PC-3 (cell line): ENCODE results near the gene ME2. TPM values are rescaled to one million over a fixed set of nuclear protein-coding genes. Genes with fewer than 3 reads are reported as not detected.

Source experiments
- ATAC-seq: fragments of 200-7000 bp; cut with Tn5 transposase; 2 replicates; pipeline ENCODE4 v1.9.1; 2020; ENCODE audit warnings: mild to moderate bottlenecking, moderate library complexity
- BruUV-seq: library from RNA; stranded (reverse); fragments of 400-500 nt; replicated peaks from 2 replicates; lab custom pipeline; 2021; lab: Mats Ljungman, UMichigan
- CTCF ChIA-PET: fragments of 300-600 bp; sonication (Branson Sonifier 250); formaldehyde crosslinking; loops from one replicate; lab custom pipeline; 2022; ENCODE audit warnings: antibody characterized with exemption; lab: Charles Lee
- POLR2A ChIA-PET: fragments of 300-600 bp; sonication (Branson Sonifier 250); formaldehyde crosslinking; loops from one replicate; lab custom pipeline; 2022; ENCODE audit warnings: antibody characterized with exemption; ENCODE audit not compliant: unreplicated experiment; lab: Charles Lee
- DNase-seq: peaks from one replicate; pipeline ENCODE4 v3.0.0-alpha.2; 2015
- H2AFZ ChIP-seq: fragments of 300-600 bp; sonication (generic); 2 replicates; pipeline ENCODE4 v1.6.0; 2016; ENCODE audit warnings: antibody characterized with exemption, low read length
- H3F3A ChIP-seq: fragments of 300-600 bp; sonication (generic); one replicate; pipeline ENCODE4 v1.6.0; 2017; ENCODE audit warnings: antibody characterized with exemption, low read length, control low read depth, mild to moderate bottlenecking; ENCODE audit not compliant: unreplicated experiment
- H3K27ac ChIP-seq: fragments of 300-600 bp; sonication (generic); 2 replicates; pipeline ENCODE4 v1.5.1; 2016; ENCODE audit warnings: mild to moderate bottlenecking, low read length
- H3K27me3 ChIP-seq: fragments of 300-600 bp; sonication (generic); 2 replicates; pipeline ENCODE4 v1.6.1; 2016; ENCODE audit warnings: low read length, mixed read lengths
- H3K36me3 ChIP-seq: fragments of 300-600 bp; sonication (generic); 2 replicates; pipeline ENCODE4 v1.6.1; 2016; ENCODE audit warnings: low read depth, mixed run types, low read length, mixed read lengths
- H3K4me1 ChIP-seq: fragments of 300-600 bp; sonication (generic); 2 replicates; pipeline ENCODE4 v1.5.1; 2016; ENCODE audit warnings: low read length; ENCODE audit not compliant: insufficient read depth
- H3K4me2 ChIP-seq: fragments of 300-600 bp; sonication (generic); 2 replicates; pipeline ENCODE4 v1.6.0; 2016; ENCODE audit warnings: low read length
- H3K4me3 ChIP-seq: fragments of 300-600 bp; sonication (generic); 2 replicates; pipeline ENCODE4 v1.5.1; 2016; ENCODE audit warnings: mild to moderate bottlenecking, low read length, mixed read lengths
- H3K79me2 ChIP-seq: fragments of 300-600 bp; sonication (generic); 2 replicates; pipeline ENCODE4 v1.6.1; 2017; ENCODE audit warnings: low read length, mixed read lengths
- H3K9ac ChIP-seq: fragments of 300-600 bp; sonication (generic); 2 replicates; pipeline ENCODE4 v1.6.0; 2016; ENCODE audit warnings: mild to moderate bottlenecking, low read length
- H3K9me2 ChIP-seq: fragments of 300-600 bp; sonication (generic); replicated peaks from 2 replicates; pipeline ENCODE4 v1.6.1; 2016; ENCODE audit warnings: mixed run types, low read length, mixed read lengths
- H3K9me3 ChIP-seq: fragments of 300-600 bp; sonication (generic); 2 replicates; pipeline ENCODE4 v1.6.1; 2016; ENCODE audit warnings: low read length, mixed read lengths
- H4K20me1 ChIP-seq: fragments of 300-600 bp; sonication (generic); 2 replicates; pipeline ENCODE4 v1.6.1; 2016; ENCODE audit warnings: low read length, mixed read lengths
- EZH2 ChIP-seq: fragments of 300-600 bp; sonication (generic); IDR thresholded peaks from one replicate; pipeline ENCODE4 v1.6.1; 2017; ENCODE audit warnings: antibody characterized with exemption, mild to moderate bottlenecking, low read length; ENCODE audit not compliant: unreplicated experiment
- EZH2phosphoT487 ChIP-seq: fragments of 300-600 bp; sonication (generic); IDR thresholded peaks from 2 replicates; pipeline ENCODE4 v1.6.1; 2018; ENCODE audit warnings: mild to moderate bottlenecking, antibody characterized with exemption, low read length, borderline replicate concordance
- intact Hi-C: fragments of 100-400 bp; cut with micrococcal nuclease; formaldehyde crosslinking; loops from 2 replicates; pipeline ENCODE4 v1.9.0; 2023
- total RNA-seq: library from RNA; depleted of rRNA; stranded (reverse); fragments of >200 nt; gene quantifications from 2 replicates; pipeline ENCODE4 v1.2.3, GENCODE V29; 2014
- TF ChIP-seq, protein P1 (sequence below): fragments of 300-600 bp; sonication (generic); conservative IDR thresholded peaks from 2 replicates; pipeline ENCODE4 v1.5.1; 2017; ENCODE audit warnings: antibody characterized with exemption, low read depth, mild to moderate bottlenecking, low read length

The ME2 gene
- total RNA-seq, 1 experiment from 2014 or later: 29.1 TPM

DNA sequence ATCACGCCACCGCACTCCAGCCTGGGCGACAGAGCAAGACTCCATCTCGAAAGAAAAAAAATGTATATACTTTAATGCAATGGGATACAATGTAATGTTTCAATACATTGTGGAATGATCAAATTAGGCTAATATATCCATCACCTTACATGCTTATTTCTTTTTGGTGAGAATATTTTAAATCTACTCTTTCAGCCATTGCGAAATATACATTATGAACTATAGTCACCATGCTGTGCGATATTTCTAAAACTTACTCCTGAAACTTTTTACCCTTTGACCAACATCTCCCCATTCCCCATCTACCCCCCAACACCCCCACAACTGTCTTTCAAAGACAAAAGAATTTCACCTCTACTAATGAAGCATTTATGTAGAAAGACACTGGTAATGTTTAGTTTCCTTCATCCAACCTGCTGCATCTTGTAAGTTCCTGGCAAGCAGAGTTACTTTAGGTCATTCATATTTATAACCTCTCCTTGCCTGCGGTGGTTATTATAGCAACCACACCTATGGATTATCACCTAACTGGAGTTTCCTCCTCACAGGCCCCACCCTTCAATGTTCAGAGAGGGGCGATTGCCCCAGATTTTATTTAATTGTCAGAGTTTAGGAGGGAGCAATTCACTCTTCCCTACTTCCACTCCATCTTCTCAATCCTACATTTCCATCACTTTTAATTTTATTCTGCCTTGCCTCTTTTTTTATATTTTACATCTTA, 1.2 kb upstream of the ME2 start:
- Histone ChIP-seq H3K4me3 (peak overlapping the region; percentile 75), H3K27ac (no peak overlapping the region)
- POLR2A ChIA-PET: no interaction called here

DNA sequence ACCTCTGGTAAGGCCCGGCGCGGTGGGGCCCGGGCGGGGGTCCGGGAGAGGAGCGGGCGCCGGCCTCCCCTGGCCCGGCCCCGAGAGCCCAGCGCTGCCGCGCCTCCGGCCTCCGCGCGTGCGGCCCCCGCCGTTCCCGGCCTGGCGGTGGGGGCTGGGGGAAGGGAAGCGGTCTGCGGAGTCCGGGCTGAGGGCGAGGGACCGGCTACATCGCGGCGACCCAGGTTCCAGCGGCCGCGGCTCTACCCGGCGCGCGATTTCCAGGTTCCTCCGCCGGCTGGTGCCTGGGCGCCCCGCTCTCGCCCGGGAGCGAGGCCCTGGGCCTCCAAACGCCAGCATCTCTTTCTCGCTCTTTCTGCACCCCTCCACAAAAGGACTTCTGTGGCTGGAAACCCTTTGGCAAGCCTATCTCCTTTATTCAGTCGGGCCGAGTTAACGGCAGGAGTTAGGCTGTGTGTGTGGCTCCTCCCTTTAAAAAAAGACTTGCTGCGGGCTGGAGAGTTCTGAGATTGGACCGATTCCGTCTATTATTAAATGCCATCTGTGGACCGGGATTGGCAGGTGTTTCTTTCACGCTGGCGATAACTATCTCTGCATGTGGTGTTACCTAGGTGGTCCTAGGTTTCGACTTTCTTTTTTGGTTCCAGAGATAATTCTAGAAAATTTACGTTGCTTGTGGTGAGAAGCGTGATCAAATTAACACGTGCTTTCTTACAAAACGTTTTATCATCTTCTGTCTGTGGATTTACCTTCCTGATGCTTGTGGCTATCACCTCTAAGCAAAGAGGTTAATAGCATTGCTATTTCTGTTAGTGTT, 592 bp downstream of the ME2 start:
- DNase-seq (peak; percentile 5), ATAC-seq (peak; percentile 32)
- Histone ChIP-seq H3F3A (no peaks in the 10 kb centered on the region), H3K27ac (no peak overlapping the region), H3K4me3 (peak overlapping the region; percentile 75), H2AFZ (peak overlapping the region; percentile 80), H3K4me1 (no peaks in the 10 kb centered on the region), H3K9me2 (no peaks in the 10 kb centered on the region), H3K36me3 (no peaks in the 10 kb centered on the region), H3K4me2 (peak overlapping the region; percentile 88), H3K27me3 (no peaks in the 10 kb centered on the region), H3K9ac (peak overlapping the region; percentile 56; the same call in 1 of the 2 replicates), H3K79me2 (peaks cover 23% of the 10 kb centered on the region), H3K9me3 (no peaks in the 10 kb centered on the region), H4K20me1 (no peaks in the 10 kb centered on the region)
- TF ChIP-seq, protein P1, sequence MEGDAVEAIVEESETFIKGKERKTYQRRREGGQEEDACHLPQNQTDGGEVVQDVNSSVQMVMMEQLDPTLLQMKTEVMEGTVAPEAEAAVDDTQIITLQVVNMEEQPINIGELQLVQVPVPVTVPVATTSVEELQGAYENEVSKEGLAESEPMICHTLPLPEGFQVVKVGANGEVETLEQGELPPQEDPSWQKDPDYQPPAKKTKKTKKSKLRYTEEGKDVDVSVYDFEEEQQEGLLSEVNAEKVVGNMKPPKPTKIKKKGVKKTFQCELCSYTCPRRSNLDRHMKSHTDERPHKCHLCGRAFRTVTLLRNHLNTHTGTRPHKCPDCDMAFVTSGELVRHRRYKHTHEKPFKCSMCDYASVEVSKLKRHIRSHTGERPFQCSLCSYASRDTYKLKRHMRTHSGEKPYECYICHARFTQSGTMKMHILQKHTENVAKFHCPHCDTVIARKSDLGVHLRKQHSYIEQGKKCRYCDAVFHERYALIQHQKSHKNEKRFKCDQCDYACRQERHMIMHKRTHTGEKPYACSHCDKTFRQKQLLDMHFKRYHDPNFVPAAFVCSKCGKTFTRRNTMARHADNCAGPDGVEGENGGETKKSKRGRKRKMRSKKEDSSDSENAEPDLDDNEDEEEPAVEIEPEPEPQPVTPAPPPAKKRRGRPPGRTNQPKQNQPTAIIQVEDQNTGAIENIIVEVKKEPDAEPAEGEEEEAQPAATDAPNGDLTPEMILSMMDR: no peak
- no peak for TF ChIP-seq EZH2
- TF ChIP-seq EZH2phosphoT487: no peak
- intact Hi-C loops: loop anchor here (5.0 kb wide), 2 partner anchors 88 to 153 kb away; partner anchors contain the start of genes ELAC1 and SMAD4
- ChIA-PET CTCF (no interaction called here), POLR2A (interaction anchor here (0.9 kb wide), 1 partner anchor 151 kb away, joined by 4 read pairs; the partner anchor contains the start of gene SMAD4)
- BruUV-seq: no TSS peak

More for the DNA sequence above, 1.2 kb upstream of the ME2 start:
- Histone ChIP-seq H3K36me3 (no peaks in the 10 kb centered on the region), H3K79me2 (peaks cover 23% of the 10 kb centered on the region), H3K9me2 (no peaks in the 10 kb centered on the region), H2AFZ (peak overlapping the region; percentile 81; the same call in 1 of the 2 replicates), H3K9me3 (no peaks in the 10 kb centered on the region), H3F3A (no peaks in the 10 kb centered on the region), H4K20me1 (no peaks in the 10 kb centered on the region), H3K27me3 (no peaks in the 10 kb centered on the region), H3K4me2 (peak overlapping the region; percentile 77), H3K9ac (peak overlapping the region; percentile 58; the same call in 1 of the 2 replicates), H3K4me1 (no peaks in the 10 kb centered on the region)
- BruUV-seq: no TSS peak
- intact Hi-C loops: loop anchor here (5.0 kb wide), 2 partner anchors 90 to 155 kb away; partner anchors contain the start of genes ELAC1 and SMAD4
- no peak for ATAC-seq
- CTCF ChIA-PET: no interaction called here
- no peak for TF ChIP-seq EZH2phosphoT487
- TF ChIP-seq EZH2: no peak
- TF ChIP-seq, protein P1: no peak
- no peak for DNase-seq
